GM19397 (cell line): Measurements from ENCODE around the gene ZNF784.
A peak's percentile ranks its signal among the peaks of the same experiment; 100 is the strongest.
"Not testable (repeated sequence)": the region's sequence is repeated elsewhere in the genome, so short reads cannot be mapped to it uniquely, and the experiment has no call there.

Experiments
- ATAC-seq: cut with Tn5 transposase; IDR thresholded peaks from one replicate; pipeline ENCODE4 v1.9.1; 2021; ENCODE audit warnings: mild to moderate bottlenecking, moderate library complexity; ENCODE audit not compliant: unreplicated experiment

ZNF784 gene

DNA sequence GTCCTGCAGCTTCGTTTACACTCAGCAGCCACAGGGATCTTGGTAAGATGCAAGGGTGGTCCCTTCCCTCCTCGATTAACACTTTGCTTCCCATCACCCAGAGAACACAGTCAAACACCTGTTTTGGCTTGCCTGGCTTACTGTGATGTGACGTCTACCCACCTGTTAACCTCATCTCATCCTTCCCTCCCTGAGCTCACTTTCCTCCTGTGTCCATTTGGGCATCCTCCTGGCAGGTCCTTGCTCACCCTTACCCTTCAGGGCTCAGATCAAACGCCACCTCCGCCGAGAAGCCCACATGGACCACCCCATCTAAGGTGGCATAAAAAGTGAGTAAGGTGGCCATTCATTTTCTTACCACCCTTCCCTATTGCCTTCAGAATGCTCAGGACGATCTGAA is 34.3 kb downstream of the ZNF784 start:
- no peak for ATAC-seq

DNA sequence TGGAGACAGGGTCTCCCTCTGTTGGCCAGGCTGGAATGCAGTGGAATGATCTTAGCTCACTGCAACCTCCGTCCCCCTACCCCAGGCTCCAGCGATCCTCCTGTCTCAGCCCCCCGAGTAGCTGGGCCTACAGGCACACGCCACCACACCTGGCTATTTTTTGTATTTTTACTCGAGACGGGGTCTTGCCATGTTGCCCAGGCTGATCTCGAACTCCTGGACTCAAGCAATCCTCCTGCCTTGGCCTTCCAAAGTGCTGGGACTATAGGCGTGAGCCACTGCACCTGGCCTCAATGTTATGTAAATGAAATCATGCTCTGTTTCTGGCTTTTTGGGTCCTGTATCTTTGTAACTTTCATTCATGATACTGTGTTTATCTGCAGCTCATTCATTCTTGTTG is 35.6 kb downstream of the ZNF784 start:
- ATAC-seq, result no peak

DNA sequence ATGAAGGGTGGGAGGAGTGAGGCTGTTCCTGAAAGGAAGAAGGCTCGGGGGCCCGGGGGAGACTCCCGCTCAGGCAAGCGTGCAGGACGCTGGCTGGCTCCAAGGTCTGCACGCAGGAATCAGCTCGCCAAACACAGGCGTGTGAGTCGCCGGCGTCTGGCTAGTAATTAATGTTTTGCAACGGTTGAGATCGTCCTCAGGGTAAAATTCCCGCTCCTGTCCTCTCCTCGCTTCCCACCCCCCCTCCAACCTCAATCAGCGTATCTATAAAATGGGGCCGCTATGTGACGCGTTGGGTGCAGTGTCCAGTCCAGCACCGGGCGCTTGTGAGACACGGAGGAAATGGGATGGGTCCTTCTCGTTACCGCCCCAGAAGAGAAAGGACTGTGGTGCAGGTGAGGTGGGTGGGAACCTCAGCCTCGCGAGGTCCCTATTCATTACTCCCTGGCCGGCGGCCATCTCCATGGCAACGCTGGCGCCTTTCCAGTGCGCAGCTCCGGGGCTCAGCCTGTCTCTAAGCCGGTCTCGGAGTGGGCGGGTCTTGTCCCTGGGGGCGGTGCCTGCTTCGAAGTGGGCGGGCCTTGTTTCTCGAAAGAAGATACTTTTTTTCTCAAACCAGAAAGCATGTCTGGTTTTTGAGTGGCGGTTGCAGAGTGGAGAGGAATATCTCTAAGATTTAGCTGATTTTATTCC is 37.2 kb downstream of the ZNF784 start:
- peak; percentile 76 for ATAC-seq

DNA sequence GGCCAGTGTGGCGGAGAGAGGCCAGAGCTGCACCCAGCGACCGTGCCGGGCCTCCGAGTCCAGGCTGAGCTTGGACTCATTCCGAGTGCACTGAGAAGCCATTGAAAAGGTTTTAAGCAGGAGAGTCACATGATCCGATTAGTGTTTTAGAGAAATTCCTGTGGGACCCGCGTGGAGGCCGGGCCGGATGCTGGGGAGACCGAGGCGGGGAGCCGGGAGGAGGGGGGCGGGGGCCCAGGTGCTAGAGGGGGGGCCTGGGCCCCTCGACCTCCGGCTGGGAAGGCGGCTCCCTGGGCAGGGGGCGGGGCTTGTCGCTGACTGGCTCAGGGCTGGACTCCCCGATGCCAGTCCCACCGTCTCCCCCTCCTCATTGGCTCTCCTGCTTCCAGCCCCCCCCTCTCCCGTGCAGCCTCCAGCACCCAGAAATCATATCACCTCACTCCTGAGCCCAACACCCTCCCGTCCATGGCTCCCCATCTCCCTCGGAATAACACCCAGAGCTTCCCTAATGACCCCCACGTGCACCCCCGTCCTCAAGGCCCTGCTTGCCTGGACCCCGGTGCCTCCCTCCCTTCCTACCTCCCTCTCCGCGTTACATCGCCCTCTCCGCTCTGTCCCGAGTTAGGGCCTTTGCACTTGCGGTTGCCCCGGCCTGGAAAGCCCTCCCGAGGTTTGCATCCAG is 38.6 kb downstream of the ZNF784 start:
- no peak for ATAC-seq

DNA sequence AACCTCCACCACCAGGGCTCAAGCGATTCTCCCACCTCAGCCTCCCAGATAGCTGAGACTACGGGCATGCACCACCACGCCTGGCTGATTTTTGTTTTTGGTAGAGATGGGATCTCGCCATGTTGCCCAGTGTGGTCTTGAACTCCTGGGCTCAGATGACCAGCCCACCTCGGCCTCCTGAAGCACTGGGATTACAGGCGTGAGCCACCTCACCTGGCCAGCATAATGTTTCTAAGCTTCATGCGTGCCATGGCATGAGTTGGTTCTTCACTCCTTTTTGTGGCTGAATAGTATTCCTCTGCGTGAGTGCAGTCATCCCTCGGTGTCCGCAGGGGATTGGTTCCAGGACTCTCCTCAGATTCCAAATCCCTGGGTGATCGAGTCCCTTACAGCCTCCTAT is 39.5 kb downstream of the ZNF784 start:
- no peak for ATAC-seq

DNA sequence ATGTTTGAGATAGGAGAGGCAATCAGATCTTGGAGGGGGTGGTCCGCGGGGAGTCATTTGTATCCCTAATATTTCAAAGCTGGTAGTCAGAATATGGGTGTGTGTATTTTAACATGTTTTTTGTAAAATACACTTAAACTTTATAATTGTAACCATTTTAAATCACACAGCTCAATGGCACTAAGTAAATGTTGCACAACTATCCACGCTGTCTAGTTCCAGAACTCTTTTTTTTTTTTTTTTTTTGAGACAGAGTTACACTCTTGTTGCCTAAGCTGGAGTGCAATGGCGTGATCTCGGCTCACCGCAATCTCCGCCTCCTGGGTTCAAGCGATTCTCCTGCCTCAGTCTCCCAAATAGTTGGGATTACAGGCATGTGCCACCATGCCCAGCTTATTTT is 40.5 kb downstream of the ZNF784 start:
- not testable (repeated sequence) for ATAC-seq

DNA sequence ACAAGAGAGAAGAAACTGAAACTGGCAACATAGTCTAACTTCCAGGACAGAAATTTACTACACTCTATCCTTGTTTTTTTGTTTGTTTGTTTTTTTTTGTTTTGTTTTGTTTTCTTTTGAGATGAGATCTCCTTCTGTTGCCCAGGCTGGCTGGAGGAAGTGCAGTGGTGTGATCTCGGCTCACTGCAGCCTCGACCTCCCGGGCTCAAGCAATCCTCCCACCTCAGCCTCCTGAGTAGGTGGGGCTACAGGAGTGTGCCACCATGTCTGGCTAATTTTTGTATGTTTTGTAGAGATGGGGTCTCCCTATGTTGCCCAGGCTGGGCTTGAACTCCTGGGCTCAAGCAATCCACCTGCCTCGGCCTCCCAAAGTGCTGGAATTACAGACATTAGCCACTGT is 42.1 kb downstream of the ZNF784 start:
- ATAC-seq, result not testable (repeated sequence)

DNA sequence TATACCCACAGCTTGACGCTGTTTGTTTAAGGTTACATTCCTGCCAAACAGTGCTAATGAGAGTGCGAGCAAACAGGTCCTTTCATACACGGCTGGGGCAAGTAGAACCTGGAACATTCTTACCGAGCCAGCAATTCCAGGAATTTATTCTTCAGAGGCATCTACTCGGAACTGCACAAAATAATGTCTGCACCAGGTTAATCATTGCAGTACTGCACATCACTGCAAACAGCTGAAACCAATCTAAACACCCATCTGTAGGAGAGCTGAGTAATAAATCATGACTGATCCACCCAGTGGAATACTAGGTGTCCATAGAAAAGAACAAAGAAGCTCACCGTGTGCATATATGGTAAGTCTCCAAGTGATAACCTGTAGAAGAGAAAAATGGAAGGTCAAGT is 42.5 kb downstream of the ZNF784 start:
- ATAC-seq, result no peak

DNA sequence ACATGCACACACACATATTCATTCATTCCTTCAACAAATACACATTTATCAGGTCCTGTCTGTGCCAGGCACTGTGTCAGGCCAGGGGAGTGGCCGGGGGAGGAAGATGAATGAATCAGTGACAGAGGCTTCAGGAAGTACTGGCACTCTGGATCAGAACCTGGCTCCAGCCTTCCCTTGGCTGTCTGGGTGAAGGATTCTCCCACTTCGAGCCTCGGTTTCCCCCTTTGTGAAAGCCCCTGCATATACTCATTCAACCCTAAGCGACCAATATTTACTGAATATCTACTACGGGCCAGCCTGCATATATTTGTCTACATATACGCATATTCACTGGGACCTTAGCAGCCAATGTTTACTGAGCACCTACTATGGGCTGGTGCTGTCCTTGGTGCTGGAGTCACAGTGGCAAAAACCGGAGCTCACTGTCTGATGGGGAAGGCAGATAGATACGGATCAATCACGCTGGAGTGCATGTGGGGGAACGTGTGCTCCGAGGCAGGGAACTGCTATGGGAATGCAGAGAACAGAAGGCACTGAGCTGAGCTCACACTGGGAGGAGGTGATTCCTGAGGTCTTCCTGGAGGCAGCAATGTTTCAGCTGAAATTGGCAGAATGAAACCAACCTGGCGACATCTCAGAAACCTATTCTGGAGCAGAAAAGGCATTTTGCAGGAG is 43.1 kb downstream of the ZNF784 start:
- ATAC-seq, result no peak

DNA sequence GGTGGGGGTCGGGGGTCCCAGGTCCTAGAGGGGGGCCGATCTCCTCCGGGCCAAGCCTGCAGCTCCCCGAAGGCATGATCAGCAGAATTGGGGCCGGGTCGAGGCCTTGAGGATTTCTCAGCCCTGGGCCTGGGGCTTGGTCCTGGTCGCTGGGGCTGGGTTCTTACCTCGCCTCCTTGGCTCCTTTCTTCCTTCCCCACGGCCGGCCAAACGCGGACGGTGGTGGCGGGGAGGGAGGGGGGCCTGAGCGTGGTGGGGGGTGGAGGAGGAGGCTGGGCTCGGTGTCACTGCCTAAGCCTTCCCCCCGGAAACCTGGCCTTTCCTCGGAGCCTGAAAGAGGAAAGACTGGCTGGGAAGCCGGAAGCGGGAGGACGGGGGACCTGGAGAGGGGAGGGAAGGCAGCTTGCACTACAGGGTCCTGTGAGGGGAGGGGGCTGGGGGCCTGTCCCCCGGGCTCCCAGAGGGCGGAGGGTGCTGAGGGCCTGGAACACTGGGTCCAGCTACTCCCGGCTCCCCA is 43.7 kb downstream of the ZNF784 start, which contains the start of gene ZNF579:
Gene ZNF579, minus strand, starts transcription at position 221 of the 517 bp plus-strand sequence. CDS start 1,209 bp downstream, outside the sequence.
- no peak for ATAC-seq

DNA sequence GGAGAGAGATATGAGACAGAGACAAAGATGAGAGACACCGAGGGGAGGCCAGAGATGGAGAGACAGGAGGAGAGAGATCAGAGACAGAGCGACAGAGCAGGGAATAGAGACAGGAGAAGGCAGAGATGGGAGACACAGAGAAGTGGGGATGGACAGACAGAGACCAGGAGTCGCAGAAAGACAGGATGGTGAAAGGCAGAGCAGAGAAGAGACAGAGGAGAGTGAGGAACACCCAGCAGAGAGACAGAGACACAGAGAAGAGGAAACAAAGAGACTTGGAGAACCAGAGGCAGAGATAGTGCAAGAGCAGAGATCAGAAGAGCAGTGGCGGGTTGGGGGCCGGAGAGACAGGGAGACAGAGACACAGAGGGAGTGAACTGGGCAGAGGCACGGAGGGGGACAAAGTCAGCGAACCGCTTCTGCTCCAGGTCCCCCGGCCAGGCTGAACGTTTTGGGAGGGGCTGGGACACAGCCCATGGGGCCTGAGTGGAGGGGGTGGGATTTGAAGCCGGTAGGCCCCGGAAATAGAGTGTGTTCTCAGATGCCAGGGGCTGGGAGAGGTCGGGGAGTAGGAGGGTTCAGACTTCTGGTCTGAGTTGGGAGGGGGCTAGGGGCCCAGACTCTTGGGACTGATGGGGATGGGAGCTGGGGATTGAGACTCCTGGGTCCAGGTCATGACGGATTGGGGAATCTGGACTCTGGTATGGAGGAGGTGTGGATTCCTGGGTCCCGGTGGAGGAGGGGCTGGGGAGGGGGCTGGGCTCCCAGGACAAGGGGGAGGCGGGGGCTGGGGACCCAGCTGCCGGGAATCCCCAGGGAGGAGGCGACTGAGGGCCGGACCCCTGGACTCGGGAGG is 44.4 kb downstream of the ZNF784 start:
- no peak for ATAC-seq

DNA sequence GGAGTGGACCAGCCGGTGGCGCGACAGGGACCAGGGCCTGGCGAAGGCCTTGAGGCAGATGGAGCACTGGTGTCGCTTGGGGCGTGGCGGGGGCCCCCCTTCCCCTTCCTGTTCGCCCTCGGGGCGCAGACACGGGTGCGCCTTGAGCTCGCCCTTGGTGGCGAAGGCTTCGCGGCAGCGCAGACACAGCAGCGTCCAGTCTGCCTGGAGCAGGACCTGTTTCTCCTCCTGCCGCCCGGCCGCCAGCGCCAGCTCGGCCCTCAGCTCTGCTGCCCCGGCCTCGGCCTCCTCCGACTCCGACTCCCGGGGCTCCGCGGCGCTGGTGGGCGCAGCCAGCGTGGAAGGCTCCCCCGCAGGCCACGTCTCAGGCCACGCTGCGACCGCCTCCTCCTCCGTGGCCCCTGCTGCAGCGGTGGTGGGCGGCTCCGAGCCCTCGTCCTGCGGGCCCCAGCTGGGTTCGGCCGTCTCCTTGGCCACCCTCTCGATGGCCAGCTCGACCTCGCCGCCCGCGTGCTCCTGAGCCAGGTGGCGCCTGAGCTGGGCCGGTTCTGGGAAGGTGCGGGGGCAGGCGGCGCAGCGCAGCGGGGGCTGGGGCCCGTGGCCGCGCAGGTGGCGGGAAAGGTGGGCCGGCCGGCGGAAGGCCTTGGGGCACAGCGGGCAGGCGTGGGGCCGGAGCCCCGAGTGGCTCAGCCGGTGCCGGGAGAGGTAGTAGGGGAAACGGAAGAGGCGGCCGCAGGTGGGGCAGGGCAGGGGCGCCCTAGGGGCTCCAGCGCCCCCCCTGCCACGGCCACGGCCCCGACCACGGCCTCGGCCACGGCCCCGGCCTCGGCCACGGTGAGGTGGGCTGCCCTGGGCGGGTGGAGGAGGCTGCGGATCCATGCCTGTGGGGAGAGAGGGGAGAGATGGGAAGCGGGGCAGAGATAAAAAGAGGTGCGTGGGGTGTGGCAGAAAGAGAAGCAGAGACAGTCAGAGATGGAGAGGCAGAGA is 45.3 kb downstream of the ZNF784 start:
- ATAC-seq, result no peak

DNA sequence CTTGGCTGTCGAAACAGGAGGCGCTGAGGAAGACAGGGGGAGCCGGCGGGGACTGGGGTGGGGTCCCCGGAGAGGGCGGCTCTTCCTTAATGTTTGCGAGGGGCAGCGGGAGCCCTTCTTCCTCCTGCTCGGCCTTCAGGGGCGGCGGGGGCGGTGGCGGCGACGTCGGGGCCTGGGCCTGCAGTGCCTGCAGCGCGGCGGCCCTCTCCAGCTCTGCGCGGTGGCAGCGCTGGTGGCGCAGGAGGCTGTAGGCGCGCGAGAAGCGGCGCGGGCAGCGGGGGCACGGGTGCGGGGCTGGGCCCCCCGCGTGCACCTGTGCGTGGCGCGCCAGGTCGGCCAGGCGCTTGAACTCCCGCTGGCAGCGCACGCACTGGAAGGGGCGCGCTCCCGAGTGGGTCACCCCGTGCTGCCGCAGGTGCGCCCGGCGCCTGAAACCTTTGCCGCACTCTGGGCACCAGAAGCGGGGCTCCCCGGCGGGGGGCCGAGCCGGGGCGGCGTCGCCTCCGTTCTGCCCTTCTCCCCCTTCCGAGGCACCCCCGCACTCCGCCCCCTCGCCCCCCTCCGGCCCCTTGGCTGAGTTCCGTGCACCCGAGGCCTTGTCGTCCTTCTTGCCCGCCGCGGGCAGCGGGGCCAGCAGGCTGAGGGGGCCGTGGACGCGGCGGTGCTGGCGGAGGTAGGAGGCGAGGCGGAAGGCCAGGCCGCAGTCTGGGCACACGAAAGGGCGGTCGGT is 46.2 kb downstream of the ZNF784 start:
- no peak for ATAC-seq

DNA sequence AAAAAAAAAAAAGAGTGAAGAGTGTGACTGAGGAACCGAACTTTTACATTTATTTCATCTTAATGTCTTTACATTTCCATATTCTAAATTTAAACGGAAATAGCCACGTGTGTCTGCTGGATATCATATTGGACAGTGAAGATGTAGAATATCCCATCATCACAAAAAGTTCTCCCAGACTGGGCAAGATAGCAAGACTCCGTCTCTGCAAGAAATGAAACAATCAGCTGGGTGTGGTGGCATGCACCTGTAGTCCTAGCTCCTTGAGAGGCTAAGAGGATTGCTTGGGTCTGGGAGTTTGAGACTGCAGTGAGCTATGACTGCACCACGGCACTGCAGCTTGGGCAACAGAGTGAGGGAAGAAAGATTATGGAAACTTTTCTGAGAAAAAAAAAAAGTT is 47.6 kb downstream of the ZNF784 start:
- ATAC-seq, result no peak

DNA sequence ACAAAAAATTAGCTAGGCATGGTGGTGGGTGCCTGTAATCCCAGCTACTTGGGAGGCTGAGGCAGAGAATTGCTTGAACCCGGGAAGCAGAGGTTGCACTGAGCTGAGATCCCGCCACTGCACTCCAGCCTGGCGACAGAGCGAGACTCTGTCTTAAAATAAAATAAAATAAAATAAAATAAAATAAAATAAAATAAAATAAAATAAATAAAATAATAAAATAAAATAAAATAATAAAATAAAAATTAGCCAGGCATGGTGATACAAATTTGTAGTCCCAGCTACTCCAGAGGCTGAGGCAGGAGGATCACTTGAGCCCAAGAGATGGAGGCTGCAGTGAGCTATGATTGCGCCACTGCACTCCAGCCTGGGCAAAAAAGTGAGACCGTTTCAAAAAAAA is 50.4 kb downstream of the ZNF784 start:
- not testable (repeated sequence) for ATAC-seq
